HUES64 (cell line): ENCODE data around the gene ZFP62.
"Not testable (repeated sequence)": the region's sequence is repeated elsewhere in the genome, so short reads cannot be mapped to it uniquely, and the experiment has no call there.

ENCODE experiments used
- H3K27ac ChIP-seq: 2 replicates; pipeline ENCODE4 v1.7.0; 2013; ENCODE audit warnings: low read depth, low read length, inconsistent platforms
- H3K27me3 ChIP-seq: 2 replicates; pipeline ENCODE4 v1.6.1; 2013; ENCODE audit warnings: mild to moderate bottlenecking, low read length; ENCODE audit not compliant: insufficient read depth
- H3K36me3 ChIP-seq: 2 replicates; pipeline ENCODE4 v1.6.1; 2013; ENCODE audit warnings: mild to moderate bottlenecking, low read length; ENCODE audit not compliant: insufficient read depth
- H3K4me1 ChIP-seq: 2 replicates; pipeline ENCODE4 v1.6.1; 2013; ENCODE audit warnings: mild to moderate bottlenecking, low read length, moderate library complexity; ENCODE audit not compliant: insufficient read depth
- H3K4me3 ChIP-seq: 2 replicates; pipeline ENCODE4 v1.5.1; 2013; ENCODE audit warnings: mild to moderate bottlenecking, low read length, moderate library complexity
- H3K9ac ChIP-seq: 2 replicates; pipeline ENCODE4 v1.6.1; 2013; ENCODE audit warnings: mild to moderate bottlenecking, low read depth, low read length
- H3K9me3 ChIP-seq: 2 replicates; pipeline ENCODE4 v1.6.1; 2013; ENCODE audit warnings: low read depth, low read length; ENCODE audit not compliant: insufficient read depth
- WGBS: fragments of 150-250, 120-280 bp; methylation state at CpG from one replicate; pipeline ENCODE4 v1.1.7; 2013; ENCODE audit warnings: missing lambda C conversion rate; 5-methylcytosine and 5-hydroxymethylcytosine counted together

Gene ZFP62

GRCh38 chr5:180889381-180889780, 28.3 kb upstream of the ZFP62 start:
- 73% methylated on average over 7 of the region's 7 CpGs for WGBS
- Histone ChIP-seq H3K27ac (no peak overlapping the region), H3K27me3 (no peaks in the 10 kb centered on the region), H3K4me3 (no peak overlapping the region), H3K9ac (no peak overlapping the region), H3K4me1 (no peaks in the 10 kb centered on the region), H3K9me3 (no peaks in the 10 kb centered on the region), H3K36me3 (no peaks in the 10 kb centered on the region)

GRCh38 chr5:180885845-180886529, 24.9 kb upstream of the ZFP62 start:
- WGBS = 67% methylated on average over 11 of the region's 11 CpGs
- H3K9ac ChIP-seq, H3K27ac ChIP-seq, H3K4me1 ChIP-seq, H3K27me3 ChIP-seq, H3K9me3 ChIP-seq, H3K4me3 ChIP-seq, H3K36me3 ChIP-seq: not testable (repeated sequence)

- Histone ChIP-seq H3K4me3 (no peak overlapping the region), H3K4me1 (no peaks in the 10 kb centered on the region), H3K27me3 (no peaks in the 10 kb centered on the region), H3K36me3 (no peaks in the 10 kb centered on the region), H3K9ac (no peak overlapping the region), H3K9me3 (no peaks in the 10 kb centered on the region), H3K27ac (no peak overlapping the region)
- WGBS = 82% methylated on average over 10 of the region's 10 CpGs
Measured at GRCh38 chr5:180875860-180876426, 14.9 kb upstream of the ZFP62 start.

GRCh38 chr5:180874804-180875582, 13.9 kb upstream of the ZFP62 start:
- Histone ChIP-seq H3K4me1 (no peaks in the 10 kb centered on the region), H3K27ac (no peak overlapping the region), H3K36me3 (no peaks in the 10 kb centered on the region), H3K27me3 (no peaks in the 10 kb centered on the region), H3K9ac (no peak overlapping the region), H3K9me3 (no peaks in the 10 kb centered on the region), H3K4me3 (no peak overlapping the region)
- WGBS = 84% methylated on average over 10 of the region's 12 CpGs

GRCh38 chr5:180873615-180874520, 12.8 kb upstream of the ZFP62 start:
- Histone ChIP-seq H3K27me3 (no peaks in the 10 kb centered on the region), H3K9ac (no peak overlapping the region), H3K4me3 (no peak overlapping the region), H3K27ac (no peak overlapping the region), H3K36me3 (no peaks in the 10 kb centered on the region), H3K9me3 (no peaks in the 10 kb centered on the region), H3K4me1 (no peaks in the 10 kb centered on the region)
- 82% methylated on average over 13 of the region's 13 CpGs for WGBS

GRCh38 chr5:180872419-180872818, 11.3 kb upstream of the ZFP62 start:
- no peak overlapping the region for H3K27ac ChIP-seq
- H3K9me3 ChIP-seq = no peaks in the 10 kb centered on the region
- H3K27me3 ChIP-seq = no peaks in the 10 kb centered on the region
- H3K9ac ChIP-seq = no peak overlapping the region
- 84% methylated on average over 9 of the region's 9 CpGs for WGBS
- no peaks in the 10 kb centered on the region for H3K36me3 ChIP-seq
- H3K4me1 ChIP-seq = no peaks in the 10 kb centered on the region
- no peak overlapping the region for H3K4me3 ChIP-seq

- Histone ChIP-seq H3K27me3 (no peaks in the 10 kb centered on the region), H3K4me3 (no peak overlapping the region), H3K9ac (no peak overlapping the region), H3K36me3 (no peaks in the 10 kb centered on the region), H3K27ac (no peak overlapping the region), H3K4me1 (no peaks in the 10 kb centered on the region), H3K9me3 (no peaks in the 10 kb centered on the region)
- 75% methylated on average over 16 of the region's 16 CpGs for WGBS
Measured at GRCh38 chr5:180870276-180871068, 9.4 kb upstream of the ZFP62 start.

- WGBS = 97% methylated on average over 1 of the region's 1 CpG
- Histone ChIP-seq H3K27me3 (no peaks in the 10 kb centered on the region), H3K36me3 (no peaks in the 10 kb centered on the region), H3K4me3 (no peak overlapping the region), H3K4me1 (no peaks in the 10 kb centered on the region), H3K9ac (no peak overlapping the region), H3K9me3 (no peaks in the 10 kb centered on the region), H3K27ac (no peak overlapping the region)
Measured at GRCh38 chr5:180869587-180869986, 8.5 kb upstream of the ZFP62 start.

GRCh38 chr5:180868960-180869359, 7.9 kb upstream of the ZFP62 start:
- WGBS = 0% methylated on average over 3 of the region's 3 CpGs
- Histone ChIP-seq H3K9ac (no peak overlapping the region), H3K27ac (no peak overlapping the region), H3K4me3 (no peak overlapping the region), H3K27me3 (no peaks in the 10 kb centered on the region), H3K36me3 (no peaks in the 10 kb centered on the region), H3K9me3 (no peaks in the 10 kb centered on the region), H3K4me1 (no peaks in the 10 kb centered on the region)

GRCh38 chr5:180866985-180867384, 5.9 kb upstream of the ZFP62 start:
- H3K4me3 ChIP-seq = no peak overlapping the region

More at GRCh38 chr5:180866985-180867384, 5.9 kb upstream of the ZFP62 start:
- Histone ChIP-seq H3K27ac (no peak overlapping the region), H3K27me3 (no peaks in the 10 kb centered on the region), H3K36me3 (no peaks in the 10 kb centered on the region), H3K4me1 (peaks cover 6% of the 10 kb centered on the region; the same call in 1 of the 2 replicates), H3K9me3 (no peaks in the 10 kb centered on the region), H3K9ac (no peak overlapping the region)
- WGBS = 91% methylated on average over 9 of the region's 10 CpGs
